Dendritic cell treated with granulocyte-macrophage colony-stimulating factor and Interleukin-4, amounts not matched to agents 40 ng/mL and 50 ng/mL, for 4 days (primary cell): ENCODE results near the gene QSOX2.

Experiments used
- H3K27ac Mint-ChIP-seq: one replicate; pipeline ENCODE4 v1.8.0; 2022; ENCODE audit warnings: mild to moderate bottlenecking, mixed read lengths
- H3K27me3 Mint-ChIP-seq: one replicate; pipeline ENCODE4 v1.8.0; 2022; ENCODE audit warnings: mild to moderate bottlenecking, mixed read lengths
- H3K36me3 Mint-ChIP-seq: one replicate; pipeline ENCODE4 v1.8.0; 2022; ENCODE audit warnings: low read depth, mixed read lengths
- H3K4me1 Mint-ChIP-seq: one replicate; pipeline ENCODE4 v1.8.0; 2022; ENCODE audit warnings: low read depth, mixed read lengths
- H3K4me3 Mint-ChIP-seq: one replicate; pipeline ENCODE4 v1.8.0; 2022; ENCODE audit warnings: mild to moderate bottlenecking, moderate library complexity, mixed read lengths
- H3K9me3 Mint-ChIP-seq: one replicate; pipeline ENCODE4 v1.8.0; 2022; ENCODE audit warnings: mixed read lengths
- intact Hi-C: fragments of 100-400 bp; cut with micrococcal nuclease; formaldehyde crosslinking; loops from one replicate; pipeline ENCODE4 v1.15.0; 2022

Gene QSOX2

GRCh38 chr9:136202454-136203407 lies 42.9 kb downstream of the QSOX2 start:
- no peak overlapping the region for H3K27ac Mint-ChIP-seq
- intact Hi-C loops = no loop called here
- no peaks in the 10 kb centered on the region for H3K4me1 Mint-ChIP-seq
- H3K4me3 Mint-ChIP-seq = no peak overlapping the region
- H3K36me3 Mint-ChIP-seq = peaks cover 3% of the 10 kb centered on the region
- H3K27me3 Mint-ChIP-seq = peaks cover 82% of the 10 kb centered on the region
- H3K9me3 Mint-ChIP-seq = no peaks in the 10 kb centered on the region

- no peak overlapping the region for H3K4me3 Mint-ChIP-seq
- H3K27me3 Mint-ChIP-seq = peaks cover 89% of the 10 kb centered on the region
- H3K9me3 Mint-ChIP-seq = no peaks in the 10 kb centered on the region
- intact Hi-C loops = no loop called here
- H3K27ac Mint-ChIP-seq = no peak overlapping the region
- no peaks in the 10 kb centered on the region for H3K4me1 Mint-ChIP-seq
- H3K36me3 Mint-ChIP-seq = no peaks in the 10 kb centered on the region
Observed at GRCh38 chr9:136201609-136202453, 43.8 kb downstream of the QSOX2 start.

GRCh38 chr9:136201174-136201573 lies 44.4 kb downstream of the QSOX2 start:
- intact Hi-C loops = no loop called here
- no peaks in the 10 kb centered on the region for H3K4me1 Mint-ChIP-seq
- H3K27me3 Mint-ChIP-seq = peaks cover 93% of the 10 kb centered on the region
- no peaks in the 10 kb centered on the region for H3K36me3 Mint-ChIP-seq
- H3K27ac Mint-ChIP-seq = no peak overlapping the region
- H3K4me3 Mint-ChIP-seq = no peak overlapping the region
- no peaks in the 10 kb centered on the region for H3K9me3 Mint-ChIP-seq

- H3K27me3 Mint-ChIP-seq = peaks cover 93% of the 10 kb centered on the region
Observed at GRCh38 chr9:136200424-136200823, 45.2 kb downstream of the QSOX2 start.

GRCh38 chr9:136199391-136200288 lies 46.0 kb downstream of the QSOX2 start:
- intact Hi-C loops = no loop called here
- H3K4me3 Mint-ChIP-seq = no peak overlapping the region
- H3K27ac Mint-ChIP-seq = no peak overlapping the region
- no peaks in the 10 kb centered on the region for H3K36me3 Mint-ChIP-seq
- peaks cover 94% of the 10 kb centered on the region for H3K27me3 Mint-ChIP-seq
- no peaks in the 10 kb centered on the region for H3K9me3 Mint-ChIP-seq
- no peaks in the 10 kb centered on the region for H3K4me1 Mint-ChIP-seq

More at GRCh38 chr9:136200424-136200823, 45.2 kb downstream of the QSOX2 start:
- Mint-ChIP-seq H3K9me3 (no peaks in the 10 kb centered on the region), H3K4me1 (no peaks in the 10 kb centered on the region), H3K4me3 (no peak overlapping the region), H3K36me3 (no peaks in the 10 kb centered on the region), H3K27ac (no peak overlapping the region)
- intact Hi-C loops = no loop called here

- Mint-ChIP-seq H3K27me3 (peaks cover 94% of the 10 kb centered on the region), H3K9me3 (no peaks in the 10 kb centered on the region), H3K27ac (no peak overlapping the region), H3K4me3 (no peak overlapping the region), H3K4me1 (no peaks in the 10 kb centered on the region), H3K36me3 (no peaks in the 10 kb centered on the region)
- intact Hi-C loops = no loop called here
Observed at GRCh38 chr9:136198605-136199083, 47.0 kb downstream of the QSOX2 start.

DNA sequence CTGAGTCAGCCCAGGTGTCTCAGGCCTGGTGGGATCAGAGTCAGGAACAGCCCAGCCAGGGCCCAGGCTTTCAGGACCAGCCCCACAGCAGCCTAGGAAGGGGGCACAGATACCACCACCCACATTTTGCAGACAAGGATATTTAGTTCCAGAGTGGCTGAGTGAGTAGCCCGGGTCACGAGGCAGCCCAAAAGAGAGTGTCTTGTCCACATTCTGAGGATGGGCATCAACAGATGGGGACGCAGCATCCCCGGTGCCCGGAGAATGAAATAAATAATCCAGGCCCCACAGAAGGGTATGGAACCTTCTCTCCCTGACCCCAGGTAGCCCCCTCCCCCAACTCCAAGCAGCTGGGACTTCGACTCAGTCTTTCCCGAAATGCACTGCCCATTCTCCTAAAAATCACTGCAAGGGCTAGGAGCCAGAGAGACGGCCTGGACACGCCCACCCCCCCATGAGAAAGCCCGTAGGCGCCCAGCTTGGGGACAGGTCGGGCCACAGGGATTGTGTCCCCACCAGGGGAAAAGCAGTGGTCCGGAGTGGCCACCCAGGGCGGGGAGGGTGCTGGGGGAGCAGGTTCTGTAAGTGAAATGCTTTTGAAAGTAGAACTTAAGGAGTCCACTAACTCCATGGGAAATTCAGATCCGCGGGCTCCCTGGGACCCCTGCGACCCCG lies 47.5 kb downstream of the QSOX2 start:
- Mint-ChIP-seq H3K27ac (no peak overlapping the region), H3K36me3 (no peaks in the 10 kb centered on the region), H3K4me3 (no peak overlapping the region), H3K27me3 (peaks cover 93% of the 10 kb centered on the region), H3K9me3 (no peaks in the 10 kb centered on the region), H3K4me1 (no peaks in the 10 kb centered on the region)
- intact Hi-C loops = no loop called here

DNA sequence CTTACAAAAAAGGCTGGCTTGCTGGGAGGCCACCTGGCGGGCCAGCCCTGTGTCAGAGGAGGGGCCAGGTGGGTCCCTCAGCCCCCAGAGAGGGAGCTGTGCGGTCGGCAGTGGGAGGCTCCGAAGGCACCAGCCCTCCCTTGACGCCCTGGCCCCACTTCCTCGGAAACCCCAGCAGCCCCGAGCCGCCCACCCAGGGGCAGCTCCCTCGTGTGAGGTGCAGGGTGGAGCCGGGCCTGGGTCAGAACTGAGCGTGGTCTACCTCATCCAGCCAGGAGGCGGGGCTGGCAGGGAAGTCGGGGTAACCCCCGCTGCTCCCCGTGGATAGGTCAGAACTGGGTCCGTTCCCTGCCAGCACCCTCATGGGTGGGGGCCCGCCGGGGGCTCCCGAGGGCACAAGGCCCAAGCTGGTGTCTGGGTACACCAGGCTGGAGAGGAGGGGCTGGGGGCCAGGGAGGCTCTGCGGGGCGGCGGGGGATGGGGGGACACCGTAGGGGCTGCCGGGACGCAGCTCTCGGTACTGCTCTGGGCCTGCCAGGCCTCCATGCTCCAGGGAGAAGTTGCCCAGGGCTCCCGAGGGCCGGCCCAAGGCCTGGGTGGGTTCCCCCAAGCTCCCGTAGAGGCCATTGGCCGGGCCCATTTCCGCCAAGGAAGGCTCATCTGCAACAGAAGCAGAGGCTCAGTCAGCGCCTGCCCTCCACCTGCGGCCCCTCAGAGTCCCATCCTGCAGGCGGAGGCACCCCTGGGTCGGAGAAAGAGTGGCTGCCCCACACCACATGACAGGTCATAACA lies 48.3 kb downstream of the QSOX2 start:
- H3K36me3 Mint-ChIP-seq = no peaks in the 10 kb centered on the region
- H3K4me1 Mint-ChIP-seq = no peaks in the 10 kb centered on the region
- H3K4me3 Mint-ChIP-seq = no peak overlapping the region
- peaks cover 94% of the 10 kb centered on the region for H3K27me3 Mint-ChIP-seq
- H3K27ac Mint-ChIP-seq = no peak overlapping the region
- H3K9me3 Mint-ChIP-seq = no peaks in the 10 kb centered on the region
- intact Hi-C loops = no loop called here

DNA sequence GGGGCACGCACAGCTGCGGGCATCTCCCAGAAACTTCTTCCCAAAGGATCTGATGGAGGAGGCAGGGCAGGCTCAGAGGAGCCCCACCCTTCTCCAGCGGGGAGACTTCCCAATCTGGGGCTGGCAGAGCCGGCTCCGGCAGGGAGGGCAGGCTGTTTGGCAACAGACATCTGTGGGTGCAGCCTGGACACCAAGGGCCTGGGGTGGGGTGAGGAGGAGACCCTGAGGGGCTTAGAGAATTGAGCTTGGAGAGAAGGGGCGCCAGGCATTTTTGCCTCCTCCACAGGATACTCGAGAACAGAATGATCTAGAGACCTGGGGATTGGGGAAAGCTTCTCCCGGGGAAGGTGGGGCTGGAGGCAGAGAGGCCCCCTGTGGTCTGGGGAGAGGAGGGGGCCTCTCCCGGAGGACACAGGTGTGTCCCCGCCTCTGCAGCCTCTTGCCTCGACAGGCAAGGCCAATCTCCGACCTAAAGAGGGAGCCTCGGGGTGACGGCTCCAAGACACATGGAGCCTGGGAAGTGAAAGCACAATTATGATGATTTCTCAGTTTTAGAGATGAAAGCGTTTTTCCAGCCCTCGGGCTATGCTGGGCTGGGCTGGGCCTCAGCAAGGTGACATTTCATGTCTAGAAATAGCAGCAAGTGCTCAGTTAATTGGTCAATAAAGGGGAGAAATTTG lies 49.1 kb downstream of the QSOX2 start:
- Mint-ChIP-seq H3K4me1 (no peaks in the 10 kb centered on the region), H3K27ac (no peak overlapping the region), H3K27me3 (peaks cover 94% of the 10 kb centered on the region), H3K36me3 (no peaks in the 10 kb centered on the region), H3K9me3 (no peaks in the 10 kb centered on the region), H3K4me3 (no peak overlapping the region)
- intact Hi-C loops = no loop called here

GRCh38 chr9:136194540-136194939 lies 51.1 kb downstream of the QSOX2 start:
- Mint-ChIP-seq H3K9me3 (no peaks in the 10 kb centered on the region), H3K36me3 (no peaks in the 10 kb centered on the region), H3K4me1 (no peaks in the 10 kb centered on the region), H3K27ac (no peak overlapping the region), H3K4me3 (no peak overlapping the region), H3K27me3 (peaks cover 94% of the 10 kb centered on the region)
- intact Hi-C loops = no loop called here

DNA sequence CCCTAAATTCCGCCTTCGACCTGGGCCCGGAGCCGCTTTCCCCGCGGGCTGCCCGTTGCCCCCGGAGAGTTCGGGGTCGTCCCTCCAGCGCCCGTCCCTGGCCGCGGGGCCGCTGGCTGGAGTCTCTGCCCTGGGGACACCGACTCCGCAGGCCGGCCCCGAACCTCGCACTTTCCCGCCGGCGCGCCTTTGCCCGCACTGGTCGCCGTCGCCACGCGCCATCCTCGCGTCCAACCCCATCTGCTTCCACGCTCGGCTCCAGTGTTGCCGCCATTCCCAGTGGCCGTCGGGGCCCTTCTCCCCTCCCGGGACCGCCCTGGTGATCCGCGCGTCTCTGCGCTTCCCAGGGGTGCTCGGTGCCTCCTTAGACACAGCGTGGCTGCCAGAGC lies 51.7 kb downstream of the QSOX2 start:
- intact Hi-C loops = no loop called here
- Mint-ChIP-seq H3K27me3 (peaks cover 95% of the 10 kb centered on the region), H3K27ac (no peak overlapping the region), H3K36me3 (no peaks in the 10 kb centered on the region), H3K4me3 (no peak overlapping the region), H3K9me3 (no peaks in the 10 kb centered on the region), H3K4me1 (no peaks in the 10 kb centered on the region)
